Heart right ventricle (tissue), 16 donors: ENCODE results near the gene SOCS7. TPM values are rescaled to one million over a fixed set of nuclear protein-coding genes. Genes with fewer than 3 reads are reported as not detected.

Source experiments
- ATAC-seq, 8 donors: fragments of 200-7000 bp; cut with Tn5 transposase; one replicate each; pipeline ENCODE4 v1.9.1; 2020; ENCODE audit warnings: mild to moderate bottlenecking in 8 of 8, moderate library complexity in 8 of 8, moderate number of reproducible peaks in 1 of 8
- DNase-seq, 2 donors: peaks; one replicate each; pipeline ENCODE4 v3.0.0-alpha.2; 2020
- H3K27ac ChIP-seq, 10 donors: fragments of 200-600 bp; sonication (generic) in 2 of 10; one replicate each; pipeline versions ENCODE4 v1.5.0 to v1.8.0; 2020 to 2022; ENCODE audit warnings: mild to moderate bottlenecking in 3 of 10
- H3K27me3 ChIP-seq, 7 donors: fragments of 200-600 bp; one replicate each; pipeline ENCODE4 v1.8.0; 2021 to 2022; ENCODE audit warnings: mild to moderate bottlenecking in 2 of 7
- H3K36me3 ChIP-seq, 9 donors: fragments of 200-600 bp; sonication (generic) in 1 of 9; one replicate each; pipeline versions ENCODE4 v1.5.0 to v1.8.0; 2020 to 2022; ENCODE audit warnings: mild to moderate bottlenecking in 2 of 9
- H3K4me1 ChIP-seq, 9 donors: fragments of 200-600 bp; sonication (generic) in 1 of 9; one replicate each; pipeline versions ENCODE4 v1.5.0 to v1.8.0; 2020 to 2022; ENCODE audit warnings: mild to moderate bottlenecking in 4 of 9
- H3K4me3 ChIP-seq, 10 donors: fragments of 200-600 bp; sonication (generic) in 2 of 10; one replicate each; pipeline versions ENCODE4 v1.5.0 to v1.8.0; 2020 to 2022; ENCODE audit warnings: mild to moderate bottlenecking in 7 of 10, moderate library complexity in 2 of 10
- H3K9me3 ChIP-seq, 11 donors: fragments of 200-600 bp in 10 of 11; sonication (generic) in 2 of 11; one replicate each; pipeline versions ENCODE4 v1.5.0 to v1.8.0; 2013 to 2022; ENCODE audit warnings: mild to moderate bottlenecking in 2 of 11, control low read depth in 1 of 11, moderate library complexity in 1 of 11
- WGBS, 2 donors: extraction: QIAGEN DNeasy Blood & Tissue Kit; methylation state at CpG; one replicate each; pipeline ENCODE4 v1.1.7; 2013; ENCODE audit warnings: inconsistent platforms in 1 of 2; 5-methylcytosine and 5-hydroxymethylcytosine counted together
- intact Hi-C, 10 donors: fragments of 100-400 bp; cut with DNase I; formaldehyde crosslinking; loops; one replicate each; pipeline versions ENCODE4 v1.11.1 to v1.14.2; 2022
- polyA plus RNA-seq, 2 donors: library from polyadenylated mRNA; stranded (reverse); fragments of 200-250 nt; gene quantifications; one replicate each; pipeline ENCODE4 v1.2.3, GENCODE V29; 2013
- total RNA-seq, 10 donors: library from RNA; stranded (reverse); fragmentation: NEBNext Ultra II Directional in 3 of 10; extraction: Animal tissue kit (Norgen Biotek cat#: 25700) in 3 of 10; gene quantifications; one replicate each; pipeline versions ENCODE4 v1.2.1 to v1.2.4, GENCODE V29; 2021 to 2023
- TF ChIP-seq, protein P1 (sequence below), 9 donors: fragments of 200-600 bp; sonication (generic) in 2 of 9; IDR thresholded peaks; one replicate each; pipeline versions ENCODE4 v1.5.0 to v1.8.0; 2021 to 2022; ENCODE audit warnings: antibody characterized with exemption in 9 of 9, mild to moderate bottlenecking in 5 of 9, moderate library complexity in 1 of 9
- donor health status: Arrhythmogenic right ventricular cardiomyopathy.
- donor health status: ischemic (EF 13 %, LVEDD 7.1; RV severe dilation, severe dysfunction).
- donor health status: healthy with polysubstance abuse.
- donor health status: DM: no; HTN: yes; CAD: no.
- donor health status: DM: no; HTN: no; CAD: no.
- donor health status: ischemic (EF 25% LVEDD 6.9; RV normal size, moderate dysfunction).
- donor health status: ischemic (EF 25% LVEDD 5.7; RV mildly dilated, moderate dysfunction).
- donor health status: healthy.
- donor health status: DM: yes; HTN: yes; CAD: no.
- donor health status: Ischemic cardiomyopathy.
- donor health status: ischemic (EF 35%, LVEDD 5.7; RV mildly dilated, moderate dysfunction).
- donor health status: nonischemic (EF 11% LVEDD 7.7; RV severe dilation, severe dysfunction).
- donor health status: DM: yes; HTN: yes; CAD: no.
- donor health status: PGD.
- donor health status: ischemic (EF 29% LVEDD 5.4; RV normal size, mild dysfunction).
- donor health status: nonischemic (EF 23%, LVEDD 6.1; RV moderate dilation, normal function).

SOCS7 gene
- total and polyA plus RNA-seq, 12 donors, result 2.9 to 23.8 (median 15.1) TPM

DNA sequence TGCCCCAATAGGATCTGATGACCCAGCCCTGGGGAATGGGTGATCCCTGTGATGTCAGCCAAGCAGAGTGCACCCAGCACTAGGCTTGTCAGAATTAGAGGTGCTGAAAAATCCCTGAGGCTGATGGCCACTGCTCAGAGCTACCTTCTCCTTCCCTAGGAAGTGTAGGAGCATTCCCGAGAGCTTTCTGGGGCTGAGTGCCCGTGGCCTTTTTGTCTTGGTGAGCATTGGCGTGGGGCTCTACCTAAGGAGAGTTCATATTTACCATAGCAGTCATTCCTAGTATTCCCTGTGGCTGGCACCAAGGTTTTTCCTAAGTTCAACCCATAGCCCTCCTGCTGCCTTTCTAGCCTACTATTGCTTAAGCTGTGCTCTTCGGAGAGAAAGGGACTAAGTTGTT, 54.0 kb downstream of the SOCS7 start:
- Histone ChIP-seq H3K9me3 (no peaks in the 10 kb centered on the region), H3K27me3 (no peaks in the 10 kb centered on the region), H3K36me3 (peaks cover 0 to 33% (median 7%) of the 10 kb centered on the region in 9 donors), H3K27ac (no peak overlapping the region), H3K4me3 (no peak overlapping the region), H3K4me1 (peaks cover 0 to 5% (median 0%) of the 10 kb centered on the region in 9 donors)
- ATAC-seq (no peak), DNase-seq (no peak)
- 86 to 87% methylated on average over 4 of the region's 4 CpGs for WGBS, 2 donors
- intact Hi-C loops, result loop anchor here in 1 of 10 donors (5.0 to 10.0 kb wide), 2 partner anchors 43 to 81 kb away; no protein-coding TSS in a partner anchor
- TF ChIP-seq, protein P1, sequence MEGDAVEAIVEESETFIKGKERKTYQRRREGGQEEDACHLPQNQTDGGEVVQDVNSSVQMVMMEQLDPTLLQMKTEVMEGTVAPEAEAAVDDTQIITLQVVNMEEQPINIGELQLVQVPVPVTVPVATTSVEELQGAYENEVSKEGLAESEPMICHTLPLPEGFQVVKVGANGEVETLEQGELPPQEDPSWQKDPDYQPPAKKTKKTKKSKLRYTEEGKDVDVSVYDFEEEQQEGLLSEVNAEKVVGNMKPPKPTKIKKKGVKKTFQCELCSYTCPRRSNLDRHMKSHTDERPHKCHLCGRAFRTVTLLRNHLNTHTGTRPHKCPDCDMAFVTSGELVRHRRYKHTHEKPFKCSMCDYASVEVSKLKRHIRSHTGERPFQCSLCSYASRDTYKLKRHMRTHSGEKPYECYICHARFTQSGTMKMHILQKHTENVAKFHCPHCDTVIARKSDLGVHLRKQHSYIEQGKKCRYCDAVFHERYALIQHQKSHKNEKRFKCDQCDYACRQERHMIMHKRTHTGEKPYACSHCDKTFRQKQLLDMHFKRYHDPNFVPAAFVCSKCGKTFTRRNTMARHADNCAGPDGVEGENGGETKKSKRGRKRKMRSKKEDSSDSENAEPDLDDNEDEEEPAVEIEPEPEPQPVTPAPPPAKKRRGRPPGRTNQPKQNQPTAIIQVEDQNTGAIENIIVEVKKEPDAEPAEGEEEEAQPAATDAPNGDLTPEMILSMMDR (IDR thresholded peaks at IDR 0.05), result no peak

DNA sequence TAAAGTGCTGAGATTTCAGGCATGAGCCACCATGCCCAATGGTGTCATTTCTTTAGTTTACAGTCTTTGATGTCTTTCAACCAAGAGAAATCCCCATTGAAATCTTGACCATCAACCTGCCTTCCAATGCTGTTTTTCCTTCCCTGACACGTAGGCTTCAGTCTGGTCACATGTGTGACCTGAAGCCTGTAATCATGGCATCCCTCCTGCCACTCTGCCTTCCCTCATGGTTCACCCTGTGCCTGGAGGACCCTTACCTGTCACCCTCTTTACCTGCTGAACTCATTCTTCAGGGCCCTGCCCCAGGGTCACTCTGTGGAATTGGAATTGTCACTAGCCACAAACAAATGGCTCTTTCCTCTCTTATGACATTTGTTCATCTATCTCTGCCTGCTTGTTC, 58.6 kb downstream of the SOCS7 start:
- TF ChIP-seq, protein P1 (IDR thresholded peaks at IDR 0.05), result no peak
- peaks cover 0 to 9% (median 6%) of the 10 kb centered on the region in 9 donors for H3K4me1 ChIP-seq
- H3K9me3 ChIP-seq, result no peaks in the 10 kb centered on the region
- 73 to 90% methylated on average over 1 of the region's 1 CpG for WGBS, 2 donors
- peaks cover 0 to 6% (median 3%) of the 10 kb centered on the region in 7 donors for H3K27me3 ChIP-seq
- no peak overlapping the region for H3K4me3 ChIP-seq
- no peak for DNase-seq
- no peak for ATAC-seq
- no peak overlapping the region for H3K27ac ChIP-seq
- intact Hi-C loops, result loop anchor here in 1 of 10 donors (10.0 kb wide), 1 partner anchor 255 kb away; no protein-coding TSS in a partner anchor
- H3K36me3 ChIP-seq, result no peaks in the 10 kb centered on the region

DNA sequence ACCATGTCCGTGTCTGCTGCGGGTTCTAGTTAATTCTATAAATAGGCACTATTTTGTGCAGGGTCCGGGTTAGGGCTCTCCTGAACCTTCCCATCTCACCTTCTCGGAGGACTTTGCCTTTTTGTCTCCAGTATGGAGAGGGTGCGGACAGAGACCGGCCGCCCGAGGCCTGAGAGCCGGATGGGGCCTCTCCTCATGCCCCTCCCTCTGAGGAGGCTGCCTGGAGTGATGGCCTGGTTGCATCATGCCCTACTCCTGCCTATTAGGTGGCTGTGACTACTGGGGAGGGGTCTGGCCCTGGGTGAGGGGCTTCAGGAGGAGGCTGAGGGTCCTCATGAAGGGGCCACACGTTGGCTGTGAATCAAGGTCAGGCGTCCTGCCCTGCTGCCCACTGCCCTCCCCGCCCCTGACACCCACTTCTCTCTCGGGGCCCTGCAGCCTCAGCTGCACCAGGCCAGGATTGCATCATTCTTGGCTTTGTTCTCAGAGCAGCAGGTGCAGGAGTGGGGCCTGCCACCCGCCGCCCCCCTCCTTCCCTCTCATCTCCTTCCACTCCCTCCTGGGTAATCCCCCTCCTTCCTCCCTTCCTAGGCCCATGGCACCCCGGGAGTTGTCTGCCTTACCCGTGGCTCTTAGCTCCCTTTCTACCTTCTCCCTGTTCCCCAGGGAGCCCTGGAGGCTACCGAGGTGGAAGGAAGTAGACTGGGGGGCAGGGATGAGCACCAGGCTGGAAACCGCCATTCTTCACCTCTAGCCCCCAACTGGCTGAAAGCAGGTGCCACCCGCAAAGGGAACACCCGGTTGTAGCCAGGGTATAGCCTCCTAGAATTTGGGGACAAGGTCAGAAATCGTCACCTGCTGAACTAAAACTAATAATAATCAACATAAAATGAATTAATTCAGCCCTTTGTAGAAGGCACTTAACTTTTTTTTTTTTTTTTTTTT, 63.9 kb downstream of the SOCS7 start:
- Histone ChIP-seq H3K9me3 (no peaks in the 10 kb centered on the region), H3K4me3 (peak overlapping the region in 5 of 10 donors; percentile 0 to 15 (median 10)), H3K4me1 (peaks cover 4 to 30% (median 15%) of the 10 kb centered on the region in 9 donors), H3K36me3 (no peaks in the 10 kb centered on the region), H3K27me3 (peaks cover 0 to 46% (median 23%) of the 10 kb centered on the region in 7 donors), H3K27ac (no peak overlapping the region)
- intact Hi-C loops, result loop anchor here in 6 of 10 donors (1.0 to 10.0 kb wide), 6 partner anchors 61 to 249 kb away; partner anchors contain the start of gene GPR179 (in 1 of the 6)
- DNase-seq (no peak), ATAC-seq (peak in 6 of 8 donors; percentile 19 to 50 (median 48))
- 31 to 35% methylated on average over 22 of the region's 22 CpGs for WGBS, 2 donors
- TF ChIP-seq, protein P1 (IDR thresholded peaks at IDR 0.05), result no peak

DNA sequence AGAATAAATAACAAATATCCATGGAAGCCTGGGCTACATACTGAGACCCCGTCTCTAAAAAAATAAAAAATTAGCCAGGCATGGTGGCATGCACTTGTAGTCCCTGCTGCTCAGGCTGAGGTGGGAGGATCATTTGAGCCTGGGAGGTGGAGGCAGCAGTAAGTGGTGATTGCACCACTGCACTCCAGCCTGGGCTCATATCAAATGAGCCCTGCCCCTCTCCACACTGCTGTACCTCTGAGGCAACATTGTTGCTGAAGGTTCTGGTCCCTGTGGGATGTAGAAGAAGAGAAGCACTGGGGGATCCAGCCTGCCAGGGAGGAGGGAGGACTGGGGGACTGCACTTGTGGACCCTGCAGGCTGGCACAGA, 65.2 kb downstream of the SOCS7 start:
- Histone ChIP-seq H3K9me3 (no peaks in the 10 kb centered on the region), H3K27me3 (peaks cover 0 to 57% (median 23%) of the 10 kb centered on the region in 7 donors), H3K4me3 (no peak overlapping the region), H3K36me3 (no peaks in the 10 kb centered on the region), H3K4me1 (peaks cover 7 to 44% (median 25%) of the 10 kb centered on the region in 9 donors), H3K27ac (no peak overlapping the region)
- ATAC-seq (no peak), DNase-seq (no peak)
- intact Hi-C loops, result loop anchor here in 2 of 10 donors (5.0 to 10.0 kb wide), 2 partner anchors 75 to 248 kb away; partner anchors contain the start of gene GPR179 (in 1 of the 2)
- 71 to 73% methylated on average over 1 of the region's 1 CpG for WGBS, 2 donors
- TF ChIP-seq, protein P1 (IDR thresholded peaks at IDR 0.05), result no peak
